Neural progenitor cell (in vitro differentiated cells): Measurements from ENCODE around the gene EYA3. TPM values are rescaled to one million over a fixed set of nuclear protein-coding genes. Genes with fewer than 3 reads are reported as not detected.

ENCODE experiments used
- DNase-seq: peaks from one replicate; pipeline ENCODE4 v3.0.0-alpha.2; 2016; ENCODE audit warnings: low spot score
- H2AFZ ChIP-seq: fragments of 200-600 bp; sonication (generic); replicated peaks from 2 replicates; pipeline ENCODE4 v1.6.1; 2016; ENCODE audit warnings: antibody characterized with exemption
- H3F3A ChIP-seq: fragments of 200-600 bp; sonication (generic); 2 replicates; pipeline ENCODE4 v1.6.1; 2016; ENCODE audit warnings: antibody characterized with exemption, low read depth
- H3K27ac ChIP-seq: fragments of 200-600 bp; sonication (generic); 2 replicates; pipeline ENCODE4 v1.5.1; 2016; ENCODE audit warnings: mild to moderate bottlenecking
- H3K27me3 ChIP-seq: fragments of 200-600 bp; sonication (generic); 2 replicates; pipeline ENCODE4 v1.6.1; 2016; ENCODE audit warnings: mild to moderate bottlenecking, moderate library complexity
- H3K36me3 ChIP-seq: fragments of 200-600 bp; sonication (generic); 2 replicates; pipeline ENCODE4 v1.5.1; 2016
- H3K4me1 ChIP-seq: fragments of 200-600 bp; sonication (generic); 2 replicates; pipeline ENCODE4 v1.6.1; 2016; ENCODE audit warnings: mixed run types
- H3K4me2 ChIP-seq: fragments of 200-600 bp; sonication (generic); 2 replicates; pipeline ENCODE4 v1.6.1; 2016
- H3K4me3 ChIP-seq: fragments of 200-600 bp; sonication (generic); 2 replicates; pipeline ENCODE4 v1.5.1; 2016
- H3K79me2 ChIP-seq: fragments of 200-600 bp; sonication (generic); 2 replicates; pipeline ENCODE4 v1.6.1; 2016; ENCODE audit warnings: low read depth
- H3K9ac ChIP-seq: fragments of 200-600 bp; sonication (generic); 2 replicates; pipeline ENCODE4 v1.6.1; 2016
- H3K9me3 ChIP-seq: fragments of 200-600 bp; sonication (generic); 2 replicates; pipeline ENCODE4 v1.5.1; 2016; ENCODE audit warnings: low read depth
- H4K20me1 ChIP-seq: fragments of 200-600 bp; sonication (generic); 2 replicates; pipeline ENCODE4 v1.6.1; 2016; ENCODE audit warnings: low read depth
- H3K27ac Mint-ChIP-seq: 3 replicates; pipeline ENCODE4 v1.8.0; 2021; ENCODE audit warnings: mixed read lengths
- H3K27me3 Mint-ChIP-seq: 2 replicates; pipeline ENCODE4 v1.8.0; 2022; ENCODE audit warnings: low read depth, mild to moderate bottlenecking, inconsistent platforms, moderate library complexity, mixed read lengths; ENCODE audit not compliant: insufficient read depth
- H3K36me3 Mint-ChIP-seq: 3 replicates; pipeline ENCODE4 v1.8.0; 2021; ENCODE audit warnings: mixed read lengths
- H3K4me1 Mint-ChIP-seq: 3 replicates; pipeline ENCODE4 v1.8.0; 2021; ENCODE audit warnings: mixed read lengths
- H3K4me3 Mint-ChIP-seq: 3 replicates; pipeline ENCODE4 v1.8.0; 2021; ENCODE audit warnings: mild to moderate bottlenecking, moderate library complexity, mixed read lengths
- H3K9me3 Mint-ChIP-seq: 3 replicates; pipeline ENCODE4 v1.8.0; 2020; ENCODE audit warnings: mixed read lengths
- CTCF ChIP-seq: fragments of 200-600 bp; sonication (generic); IDR thresholded peaks from 2 replicates; pipeline ENCODE4 v1.5.1; 2017; ENCODE audit warnings: antibody characterized with exemption, mild to moderate bottlenecking
- EZH2 ChIP-seq: fragments of 200-600 bp; sonication (generic); IDR thresholded peaks from 2 replicates; pipeline ENCODE4 v1.6.1; 2017; ENCODE audit warnings: antibody characterized with exemption, mild to moderate bottlenecking, moderate library complexity
- EZH2phosphoT487 ChIP-seq: fragments of 200-600 bp; sonication (generic); IDR thresholded peaks from 2 replicates; pipeline ENCODE4 v1.6.1; 2017; ENCODE audit warnings: antibody characterized with exemption
- total RNA-seq: library from RNA; depleted of rRNA; stranded (reverse); fragments of >200 nt; gene quantifications from 2 replicates; pipeline ENCODE4 v1.2.3, GENCODE V29; 2015; ENCODE audit warnings: low replicate concordance

Gene EYA3
- total RNA-seq, 1 donor from 2014 or later, result 32.9 TPM

DNA sequence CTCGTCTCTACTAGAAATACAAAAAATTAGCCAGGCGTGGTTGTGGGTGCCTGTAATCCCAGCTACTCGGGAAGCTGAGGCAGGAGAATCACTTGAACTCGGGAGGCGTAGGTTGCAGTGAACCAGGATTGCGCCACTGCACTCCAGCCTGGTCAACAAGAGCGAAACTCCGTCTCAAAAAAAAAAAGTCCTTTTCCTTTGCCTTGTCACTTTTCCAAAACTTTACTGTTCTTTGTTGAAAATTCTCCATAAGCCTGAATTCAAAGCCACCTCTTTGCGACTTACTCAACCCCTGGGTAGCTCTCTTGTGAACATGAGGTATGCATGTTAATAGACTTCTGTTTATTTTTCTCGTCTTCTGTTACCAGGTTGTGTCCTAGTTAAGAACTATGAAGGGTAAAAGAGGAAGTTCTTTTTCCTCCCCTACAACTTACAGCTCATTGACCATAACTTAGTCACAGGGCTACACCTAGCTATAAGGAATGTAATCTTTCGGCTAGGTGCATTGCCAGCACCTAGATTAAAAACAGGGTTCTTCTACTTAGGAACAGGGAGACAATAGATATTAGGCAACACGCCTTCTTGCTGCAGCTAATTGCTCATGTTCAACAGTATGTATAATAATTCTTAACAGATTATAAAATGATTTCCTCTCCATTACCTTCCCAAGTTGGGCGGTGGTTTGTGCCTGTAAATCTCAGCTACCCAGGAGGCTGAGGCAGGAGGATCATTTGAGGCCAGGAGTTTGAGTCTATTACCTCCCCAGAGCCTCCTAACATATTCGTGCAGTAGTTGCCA is 47.2 kb upstream of the EYA3 start:
- no peak overlapping the region for H3K27ac ChIP-seq
- no peak overlapping the region for H2AFZ ChIP-seq
- H3K4me3 Mint-ChIP-seq, result no peak overlapping the region
- no peaks in the 10 kb centered on the region for H3K4me1 ChIP-seq
- no peaks in the 10 kb centered on the region for H3K36me3 Mint-ChIP-seq
- TF ChIP-seq EZH2phosphoT487 (no peak), EZH2 (no peak), CTCF (no peak)
- no peak overlapping the region for H3K9ac ChIP-seq
- peaks cover 2% of the 10 kb centered on the region for H3K9me3 Mint-ChIP-seq
- H3K79me2 ChIP-seq, result no peaks in the 10 kb centered on the region
- H4K20me1 ChIP-seq, result no peaks in the 10 kb centered on the region
- H3K4me2 ChIP-seq, result no peak overlapping the region
- H3K9me3 ChIP-seq, result no peaks in the 10 kb centered on the region
- no peak for DNase-seq
- peaks cover 9% of the 10 kb centered on the region for H3K4me1 Mint-ChIP-seq
- peaks cover 4% of the 10 kb centered on the region for H3K27me3 Mint-ChIP-seq
- no peak overlapping the region for H3K27ac Mint-ChIP-seq
- H3K36me3 ChIP-seq, result no peaks in the 10 kb centered on the region
- no peak overlapping the region for H3K4me3 ChIP-seq
- H3F3A ChIP-seq, result no peaks in the 10 kb centered on the region
- no peaks in the 10 kb centered on the region for H3K27me3 ChIP-seq

DNA sequence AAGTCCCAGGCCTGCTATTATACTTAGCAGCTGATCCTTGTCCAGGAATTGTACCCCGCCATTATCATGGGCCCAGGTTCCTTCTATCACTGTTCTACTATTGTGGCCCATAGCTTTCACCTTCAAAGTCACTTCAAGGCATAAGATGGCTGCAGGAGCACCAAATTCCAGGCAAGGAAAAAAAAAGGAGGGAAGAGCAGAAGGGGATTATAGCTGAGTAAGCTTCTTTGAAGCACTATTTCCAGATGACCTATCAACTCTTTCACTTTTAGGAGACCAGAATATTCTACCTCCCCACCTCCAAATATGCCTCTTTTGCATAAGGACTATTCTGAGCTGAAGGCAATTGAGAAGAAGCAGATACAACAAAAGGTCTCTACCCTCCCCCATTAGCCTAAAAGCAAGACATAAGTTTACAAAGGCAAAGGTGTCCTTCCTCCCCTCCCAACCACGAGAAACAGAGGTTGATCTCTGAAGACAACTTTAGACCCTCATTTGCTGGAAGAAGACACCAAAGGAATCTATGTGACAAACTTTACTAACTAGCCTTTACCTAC is 46.3 kb upstream of the EYA3 start:
- Mint-ChIP-seq H3K27me3 (peaks cover 4% of the 10 kb centered on the region), H3K4me3 (no peak overlapping the region)
- H3F3A ChIP-seq, result no peaks in the 10 kb centered on the region

More for the DNA sequence above, 46.3 kb upstream of the EYA3 start:
- Histone ChIP-seq H3K9ac (no peak overlapping the region), H4K20me1 (no peaks in the 10 kb centered on the region), H3K9me3 (no peaks in the 10 kb centered on the region), H3K79me2 (no peaks in the 10 kb centered on the region), H3K4me2 (no peak overlapping the region), H3K36me3 (no peaks in the 10 kb centered on the region), H3K27ac (no peak overlapping the region), H3K4me3 (no peak overlapping the region), H3K27me3 (no peaks in the 10 kb centered on the region), H3K4me1 (no peaks in the 10 kb centered on the region), H2AFZ (no peak overlapping the region)
- no peak for TF ChIP-seq EZH2
- TF ChIP-seq CTCF, result no peak
- no peak for TF ChIP-seq EZH2phosphoT487
- Mint-ChIP-seq H3K4me1 (peaks cover 9% of the 10 kb centered on the region), H3K27ac (no peak overlapping the region), H3K9me3 (peaks cover 2% of the 10 kb centered on the region), H3K36me3 (no peaks in the 10 kb centered on the region)
- DNase-seq, result no peak
